PFSK-1 (cell line): ENCODE results near the gene TNFRSF1A.

Experiments
- POLR2AphosphoS5 ChIP-seq: IDR thresholded peaks from 2 replicates; pipeline ENCODE4 v1.6.1; 2012; ENCODE audit warnings: low read depth, mild to moderate bottlenecking, control low read depth, low read length, moderate library complexity
- TAF1 ChIP-seq: IDR thresholded peaks from 2 replicates; pipeline ENCODE4 v1.6.1; 2012; ENCODE audit warnings: low read length, control low read depth, borderline replicate concordance; ENCODE audit not compliant: insufficient read depth

DNA sequence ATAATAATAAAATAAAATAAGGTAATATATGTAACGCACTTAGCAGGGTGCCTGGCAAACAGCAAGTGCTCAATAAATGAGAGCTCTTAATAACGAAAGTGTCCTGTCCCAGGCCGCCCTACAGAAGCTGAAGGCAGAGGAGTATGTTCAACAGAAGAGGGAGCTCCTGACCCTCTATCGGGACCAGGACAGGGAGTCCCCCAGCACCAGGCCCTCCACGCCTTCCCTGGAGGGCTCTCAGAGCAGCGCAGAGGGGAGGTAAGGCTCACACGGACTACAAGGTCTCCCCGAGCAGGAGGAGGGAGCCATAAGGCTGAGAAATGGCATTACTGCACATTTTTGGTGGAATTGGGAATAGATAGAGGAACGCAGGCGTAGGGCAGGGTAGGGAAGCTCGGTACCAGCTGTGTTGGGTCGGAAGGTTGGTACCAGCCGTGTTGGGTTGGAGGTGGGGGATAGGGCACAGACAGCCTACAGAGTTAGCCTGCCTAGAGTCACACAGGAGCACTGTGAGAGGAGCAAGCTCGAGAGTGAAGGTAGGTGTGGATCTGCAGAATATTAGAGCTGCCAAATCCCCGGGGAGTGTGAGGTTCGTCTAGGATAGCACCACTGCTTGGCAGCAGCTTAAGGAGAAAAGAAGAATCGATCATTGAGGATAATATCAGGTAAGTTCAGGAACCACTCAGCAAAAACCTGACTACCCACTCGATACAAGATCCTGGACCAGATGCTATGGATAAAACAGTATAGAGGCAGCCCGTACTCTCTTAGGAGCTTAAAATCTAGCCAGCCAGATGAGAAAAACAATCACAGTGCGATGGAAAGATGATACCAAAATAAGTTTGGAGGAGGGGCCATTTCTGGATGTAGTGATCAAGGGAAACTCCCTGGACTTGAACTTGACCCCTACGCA lies 15.3 kb downstream of the TNFRSF1A start:
- TF ChIP-seq TAF1 (no peak), POLR2AphosphoS5 (peak; percentile 50)
